ENCODE data around the gene TIAM1. TPM values are rescaled to one million over a fixed set of nuclear protein-coding genes. Genes with fewer than 3 reads are reported as not detected.
A peak's percentile ranks its signal among the peaks of the same experiment; 100 is the strongest.

Gene TIAM1
- total and polyA plus RNA-seq, 8 donors: 1.1 to 19.8 (median 3.3) TPM

GRCh38 chr21:31268090-31268489, 76.0 kb downstream of the TIAM1 start:
- no peaks in the 10 kb centered on the region for H3K36me3 ChIP-seq
- H3K27ac ChIP-seq: peak overlapping the region in 3 of 5 donors; percentile 1 to 57 (median 43)
- H3K4me1 ChIP-seq: peaks cover 0 to 12% (median 6%) of the 10 kb centered on the region in 4 donors
- no peak for DNase-seq
- TF ChIP-seq CTCF (IDR thresholded peaks at IDR 0.05): no peak
- no peak for TF ChIP-seq POLR2A (IDR thresholded peaks at IDR 0.05)
- no peak for TF ChIP-seq POLR2AphosphoS5 (IDR thresholded peaks at IDR 0.05)
- no peak for TF ChIP-seq EP300 (IDR thresholded peaks at IDR 0.05)
- H3K9me3 ChIP-seq: no peaks in the 10 kb centered on the region
- H3K4me3 ChIP-seq: peak overlapping the region in 2 of 4 donors; percentile 9 to 15
- no peaks in the 10 kb centered on the region for H3K27me3 ChIP-seq
- intact Hi-C loops (cut with DNase I; ENCODE audit: low total_unique reads): no loop called here
- WGBS, 5 donors: 19 to 57% (median 36%) methylated on average over 5 of the region's 5 CpGs

GRCh38 chr21:31267644-31268043, 76.4 kb downstream of the TIAM1 start:
- Histone ChIP-seq H3K4me3 (peak overlapping the region in 2 of 4 donors; percentile 9 to 15), H3K4me1 (peaks cover 0 to 12% (median 6%) of the 10 kb centered on the region in 4 donors)
- intact Hi-C loops (cut with DNase I; ENCODE audit: low total_unique reads): no loop called here

GRCh38 chr21:31266241-31266640, 77.8 kb downstream of the TIAM1 start:
- DNase-seq: peak in 1 of 2 donors; percentile 49
- Histone ChIP-seq H3K27me3 (no peaks in the 10 kb centered on the region), H3K9me3 (no peaks in the 10 kb centered on the region), H3K4me3 (no peak overlapping the region), H3K4me1 (peaks cover 0 to 12% (median 6%) of the 10 kb centered on the region in 4 donors), H3K36me3 (no peaks in the 10 kb centered on the region), H3K27ac (no peak overlapping the region)
- TF ChIP-seq CTCF (IDR thresholded peaks at IDR 0.05) (no peak), POLR2AphosphoS5 (IDR thresholded peaks at IDR 0.05) (no peak), EP300 (IDR thresholded peaks at IDR 0.05) (no peak), POLR2A (IDR thresholded peaks at IDR 0.05) (no peak)
- 84 to 95% (median 87%) methylated on average over 18 of the region's 18 CpGs for whole genome bisulfite sequencing, 5 donors
- intact Hi-C loops (cut with DNase I; ENCODE audit: low total_unique reads): no loop called here

More at GRCh38 chr21:31267644-31268043, 76.4 kb downstream of the TIAM1 start:
- H3K27me3 ChIP-seq: no peaks in the 10 kb centered on the region
- H3K27ac ChIP-seq: peak overlapping the region in 3 of 5 donors; percentile 1 to 57 (median 43)
- TF ChIP-seq POLR2AphosphoS5 (IDR thresholded peaks at IDR 0.05) (no peak), EP300 (IDR thresholded peaks at IDR 0.05) (no peak), CTCF (IDR thresholded peaks at IDR 0.05) (no peak), POLR2A (IDR thresholded peaks at IDR 0.05) (no peak)
- no peaks in the 10 kb centered on the region for H3K36me3 ChIP-seq
- DNase-seq: peak in 1 of 2 donors; percentile 54
- no peaks in the 10 kb centered on the region for H3K9me3 ChIP-seq
- WGBS, 5 donors: 26 to 50% (median 33%) methylated on average over 4 of the region's 4 CpGs

- DNase-seq: no peak
- Histone ChIP-seq H3K27me3 (no peaks in the 10 kb centered on the region), H3K4me1 (peaks cover 0 to 12% (median 6%) of the 10 kb centered on the region in 4 donors), H3K9me3 (no peaks in the 10 kb centered on the region), H3K4me3 (no peak overlapping the region), H3K27ac (no peak overlapping the region), H3K36me3 (no peaks in the 10 kb centered on the region)
- intact Hi-C loops (cut with DNase I; ENCODE audit: low total_unique reads): no loop called here
- WGBS, 5 donors: 40 to 66% (median 58%) methylated on average over 11 of the region's 11 CpGs
- TF ChIP-seq CTCF (IDR thresholded peaks at IDR 0.05): no peak
These were observed 78.6 kb downstream of the TIAM1 start for GRCh38 chr21:31265366-31266013.

Data from stomach (tissue), 9 donors.